Globus pallidus (tissue), 1 donor: Measurements from ENCODE around the gene EPS15.

Experiments used
- DNase-seq: peaks from one replicate; pipeline ENCODE4 v3.0.0-alpha.2; 2015; ENCODE audit warnings: low spot score

The EPS15 gene

DNA sequence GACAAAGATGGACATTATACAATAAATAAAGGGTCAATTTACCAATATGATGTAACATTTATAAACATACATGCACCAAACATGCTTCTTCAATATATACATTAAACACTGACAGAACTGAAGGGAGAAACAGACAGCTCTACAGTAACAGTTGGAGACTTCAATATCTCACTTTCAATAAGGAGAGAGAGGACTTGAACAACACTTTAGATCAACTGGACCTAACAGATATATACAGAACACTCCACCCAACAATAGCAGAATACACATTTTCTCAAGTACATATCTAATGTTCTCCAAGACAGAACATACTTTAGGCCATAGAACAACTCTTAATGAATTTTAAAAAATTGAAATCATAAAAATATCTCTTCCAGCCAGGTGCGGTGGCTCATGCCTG lies 138.1 kb downstream of the EPS15 start:
- no peak for DNase-seq

DNA sequence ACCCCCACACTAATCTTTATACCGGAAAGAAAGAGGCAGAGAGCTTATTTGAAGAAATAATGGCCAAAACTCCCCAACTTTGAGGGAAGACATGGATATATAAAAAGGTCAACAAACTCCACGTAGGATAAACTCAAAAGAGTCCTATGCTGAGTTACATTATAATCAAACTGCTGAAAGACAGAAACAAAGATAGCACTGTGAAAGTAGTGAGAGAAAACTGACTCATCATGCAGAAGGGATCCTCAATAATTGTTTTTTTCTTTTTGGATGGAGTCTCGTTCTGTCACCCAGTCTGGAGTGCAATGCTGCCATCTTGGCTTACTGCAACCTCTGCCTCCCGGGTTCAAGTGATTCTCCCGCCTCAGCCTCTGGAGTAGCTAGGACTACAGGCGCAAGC lies 140.2 kb downstream of the EPS15 start:
- DNase-seq = peak; percentile 2

DNA sequence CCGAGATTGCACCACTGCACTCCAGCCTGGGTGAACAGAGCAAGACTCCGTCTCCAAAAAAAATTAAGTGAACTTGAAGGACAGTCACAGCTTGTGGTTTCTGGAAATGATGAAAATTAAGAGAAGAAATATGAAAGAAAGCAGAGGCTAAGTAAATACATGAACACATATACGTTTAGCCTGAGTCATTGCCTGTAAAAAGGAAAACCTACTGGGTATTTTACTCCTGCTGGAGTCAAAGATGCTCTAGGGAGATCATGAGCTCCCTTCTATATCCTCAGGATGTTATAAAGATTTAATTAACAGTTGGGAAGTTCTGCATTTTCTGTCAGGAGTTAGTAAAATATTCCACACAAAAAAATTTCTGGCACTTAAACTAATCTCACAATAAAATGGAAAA lies 145.2 kb downstream of the EPS15 start:
- no peak for DNase-seq

- no peak for DNase-seq
These were observed 146.5 kb downstream of the EPS15 start for GRCh38 chr1:51372561-51372960.

GRCh38 chr1:51369171-51369570 lies 149.9 kb downstream of the EPS15 start:
- no peak for DNase-seq

DNA sequence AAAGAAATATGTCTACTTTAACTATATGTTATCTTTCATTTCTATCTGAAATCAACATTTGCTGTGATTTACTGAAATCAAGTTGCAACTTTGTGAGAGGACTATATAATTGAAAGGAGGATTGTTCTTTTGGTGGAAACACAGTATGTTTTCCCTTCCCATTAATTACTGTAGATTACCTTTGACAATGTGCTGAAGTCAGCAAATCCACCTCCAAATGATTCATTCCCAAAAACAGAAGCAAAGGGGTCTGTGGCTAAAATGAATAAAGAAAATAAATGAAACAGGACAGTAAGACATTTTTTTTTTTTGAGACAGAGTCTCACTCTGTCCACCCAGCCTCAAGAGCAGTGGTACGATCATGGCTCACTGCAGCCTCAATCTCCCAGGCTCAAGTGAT lies 153.3 kb downstream of the EPS15 start:
- DNase-seq = no peak

DNA sequence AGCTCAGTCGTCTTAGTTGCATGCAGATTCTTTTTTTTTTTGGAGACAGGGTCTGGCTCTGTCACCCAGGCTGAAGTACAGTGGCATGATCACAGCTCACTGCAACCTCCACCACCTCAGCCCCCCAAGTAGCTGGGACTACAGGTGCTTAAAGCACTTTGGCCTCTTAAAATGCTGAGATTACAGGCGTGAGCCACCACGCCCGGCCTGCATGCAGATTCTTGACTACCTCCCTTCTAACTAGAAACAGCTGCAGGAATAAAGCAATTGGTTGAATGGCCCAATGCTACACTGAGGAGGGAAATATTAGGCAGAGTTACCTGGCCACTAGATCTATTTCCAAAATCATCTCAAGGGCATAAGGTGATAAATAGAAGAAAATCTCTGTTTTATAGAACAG lies 159.2 kb downstream of the EPS15 start:
- DNase-seq = no peak

- no peak for DNase-seq
These were observed 163.7 kb downstream of the EPS15 start for GRCh38 chr1:51355382-51355781.

DNA sequence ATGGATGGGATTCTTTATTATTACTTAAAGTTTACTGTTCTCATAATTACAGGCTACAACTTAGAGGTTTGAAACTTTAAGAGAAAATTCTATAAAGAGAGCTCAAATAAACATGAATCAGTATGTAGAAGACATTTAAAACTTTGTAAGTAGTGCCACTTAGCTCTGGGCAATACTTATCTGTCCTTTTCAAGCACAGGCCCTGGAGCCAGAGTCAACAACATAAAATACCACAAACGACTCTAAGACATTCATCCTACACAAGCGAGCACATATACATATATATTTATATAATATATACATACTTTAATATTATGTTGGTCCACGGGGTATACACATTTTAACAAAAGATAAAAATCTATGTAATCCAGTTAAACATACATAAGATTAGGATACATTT lies 164.7 kb downstream of the EPS15 start:
- no peak for DNase-seq

GRCh38 chr1:51351907-51352306 lies 167.2 kb downstream of the EPS15 start:
- DNase-seq = no peak

GRCh38 chr1:51349862-51350261 lies 169.2 kb downstream of the EPS15 start:
- no peak for DNase-seq

- no peak for DNase-seq
These were observed 170.9 kb downstream of the EPS15 start for GRCh38 chr1:51348147-51348527.

DNA sequence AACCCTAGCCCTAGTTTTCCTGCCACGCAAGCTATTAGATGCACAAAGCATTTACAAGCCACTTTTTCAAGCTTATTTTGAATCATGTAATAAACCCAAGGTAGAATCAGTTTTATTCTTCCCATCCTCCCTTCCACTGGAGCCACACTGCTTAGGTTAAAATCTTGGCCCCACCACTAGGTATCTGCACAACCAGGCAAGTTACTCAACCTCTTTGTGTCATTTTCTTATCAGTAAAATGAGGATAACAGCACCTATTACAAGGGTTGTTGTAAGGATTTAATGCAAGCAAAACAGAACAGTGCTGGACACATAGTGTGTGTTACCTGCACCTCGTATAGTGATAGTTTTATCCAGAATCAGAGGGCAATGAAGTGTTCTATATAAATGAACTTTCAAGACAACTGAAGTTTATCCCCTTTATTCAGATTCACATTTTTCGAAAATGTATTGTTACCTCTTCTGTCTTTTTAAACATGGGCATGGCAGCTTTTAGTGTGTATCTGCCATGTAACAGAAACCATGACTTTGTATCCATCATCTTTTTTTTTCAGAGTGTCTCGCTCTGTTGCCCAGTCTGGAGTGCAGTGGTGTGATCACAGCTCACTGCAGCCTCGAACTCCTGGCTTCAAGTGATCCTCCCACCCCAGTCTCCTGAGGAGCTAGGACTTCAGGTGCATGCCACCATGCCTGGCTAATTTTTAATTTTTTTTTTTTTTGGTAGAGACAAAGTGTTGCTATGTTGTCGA lies 171.5 kb downstream of the EPS15 start:
- DNase-seq = no peak

DNA sequence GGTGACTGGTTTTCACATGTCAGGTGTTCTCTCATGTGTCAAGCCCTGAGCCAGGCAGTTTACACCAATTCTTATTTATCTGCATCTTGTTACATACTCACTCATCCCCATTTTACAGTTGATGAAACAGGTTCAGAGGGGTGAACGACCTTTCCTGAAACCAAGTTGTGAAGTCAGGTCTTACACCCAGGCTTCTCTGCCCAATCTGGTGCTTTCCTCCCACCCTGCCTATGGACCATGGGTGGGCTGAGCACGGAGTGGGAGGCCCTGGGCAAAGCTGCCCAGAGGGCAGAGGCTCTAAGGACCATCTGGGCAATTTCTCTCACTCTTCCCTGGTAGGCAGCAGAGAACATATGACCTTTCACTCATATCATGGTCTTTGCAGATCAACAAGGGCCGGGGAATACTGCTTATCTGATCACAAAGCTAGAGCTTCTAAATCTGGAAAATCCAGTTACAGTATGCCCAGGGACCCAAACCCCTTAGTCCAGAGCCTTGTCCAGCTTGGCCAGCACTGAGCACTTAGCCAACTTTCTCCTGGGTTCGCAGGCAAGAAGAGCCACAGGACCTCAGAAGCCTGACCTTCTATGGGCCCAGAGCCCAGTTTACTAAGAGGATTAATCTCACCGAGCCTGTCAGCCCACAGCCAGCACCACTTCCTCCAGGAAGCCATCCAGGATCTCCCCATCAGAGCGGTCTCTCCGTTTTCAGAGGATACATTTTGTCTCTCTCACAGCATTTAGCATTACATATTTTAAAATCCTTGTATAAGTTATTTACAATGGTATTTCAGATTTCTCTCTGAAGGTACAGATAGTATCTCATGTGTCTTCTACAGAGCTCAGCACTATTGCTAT lies 172.8 kb downstream of the EPS15 start:
- DNase-seq = no peak

DNA sequence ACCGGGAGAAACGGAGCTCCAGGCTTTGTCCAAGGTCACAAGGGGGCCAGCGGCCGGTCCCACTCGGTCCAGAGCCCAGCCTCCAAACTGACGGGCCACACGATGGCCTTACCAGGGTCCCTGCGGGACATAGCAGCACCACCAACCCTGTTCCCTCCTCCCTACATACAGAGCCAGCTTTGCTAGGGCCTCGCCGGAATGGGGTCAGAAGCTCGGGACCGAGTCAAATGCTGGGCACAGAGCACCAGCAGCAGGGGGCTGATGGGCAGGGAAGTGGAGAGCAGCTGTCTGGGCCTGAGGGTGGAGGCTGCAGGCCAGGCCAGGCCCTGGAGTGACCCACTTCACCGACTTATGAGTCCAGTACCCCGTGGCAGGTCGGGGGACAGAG lies 173.8 kb downstream of the EPS15 start:
- no peak for DNase-seq

- DNase-seq = no peak
These were observed 174.3 kb downstream of the EPS15 start for GRCh38 chr1:51344602-51345299.

GRCh38 chr1:51344276-51344601 lies 174.8 kb downstream of the EPS15 start:
- no peak for DNase-seq

DNA sequence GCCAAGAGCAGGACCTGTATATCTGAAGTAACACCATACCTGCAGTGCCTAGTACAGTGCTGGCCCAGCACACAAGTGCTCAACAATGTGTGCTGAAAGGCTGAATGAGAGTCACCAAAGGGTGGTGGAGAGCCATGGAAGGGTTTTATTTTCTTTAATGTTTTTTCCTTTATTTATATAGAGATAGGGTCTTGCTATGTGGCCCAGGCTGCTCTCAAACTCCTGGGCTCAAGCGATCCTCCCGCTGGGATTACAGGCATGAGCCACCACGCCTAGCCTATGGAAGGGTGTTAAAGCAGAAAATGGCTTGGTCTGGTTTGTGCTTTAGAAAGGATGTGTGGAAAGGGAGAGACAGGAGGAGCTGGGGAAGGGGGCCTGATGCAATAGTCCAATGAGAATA lies 175.4 kb downstream of the EPS15 start:
- DNase-seq = no peak

GRCh38 chr1:51342591-51343206 lies 176.4 kb downstream of the EPS15 start:
- DNase-seq = no peak

DNA sequence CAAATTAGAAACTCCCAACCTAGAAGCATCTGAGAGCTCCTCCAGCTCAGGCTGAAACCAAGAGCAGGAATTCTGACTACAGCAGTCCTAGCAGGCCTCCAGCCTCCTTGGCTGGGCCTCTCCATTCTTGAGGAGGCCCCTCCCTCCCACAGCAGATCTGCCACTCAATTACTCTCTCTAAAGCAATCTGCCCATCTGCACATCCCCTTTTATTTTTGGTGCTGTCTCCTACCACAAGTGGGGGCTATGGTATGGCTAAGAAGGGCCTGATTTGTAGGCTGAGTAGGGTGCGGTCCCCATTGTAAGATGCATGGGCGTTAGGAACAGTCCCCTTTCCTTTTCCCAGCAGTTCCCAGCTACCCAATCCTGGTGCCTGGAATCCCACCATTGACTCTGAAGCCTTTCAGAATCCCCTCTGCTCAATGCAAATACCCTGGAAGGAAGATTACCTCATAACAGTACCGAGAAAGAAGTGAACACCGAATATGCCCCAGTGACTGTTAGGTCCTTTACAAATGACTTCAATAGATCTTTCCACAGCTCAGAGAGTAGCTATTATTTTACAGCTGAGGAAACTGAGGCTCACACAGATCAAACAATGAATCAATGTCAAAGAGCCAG lies 177.1 kb downstream of the EPS15 start:
- no peak for DNase-seq

- no peak for DNase-seq
These were observed 178.7 kb downstream of the EPS15 start for GRCh38 chr1:51340380-51340779.

DNA sequence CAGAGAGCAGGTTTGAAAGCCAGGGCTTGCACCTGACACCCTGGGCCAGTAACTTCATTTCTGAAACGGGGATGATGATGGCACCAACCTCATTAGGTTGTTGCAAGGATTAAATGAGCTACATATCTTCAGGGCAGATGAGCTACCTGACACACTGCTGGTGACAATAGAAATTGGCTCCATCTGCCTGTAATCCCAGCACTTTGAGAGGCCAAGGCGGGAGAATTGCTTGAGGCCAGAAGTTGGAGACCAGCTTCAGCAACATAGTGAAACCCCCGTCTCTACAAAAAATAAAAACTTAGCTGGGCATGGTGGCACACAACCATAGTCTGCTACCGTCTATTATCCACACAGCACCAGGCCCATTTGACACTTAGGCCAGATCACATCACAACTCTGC lies 182.4 kb downstream of the EPS15 start:
- DNase-seq = no peak
